Panc1 (cell line): ENCODE measurements around the gene THADA. TPM values are rescaled to one million over a fixed set of nuclear protein-coding genes. Genes with fewer than 3 reads are reported as not detected.
"Not testable (repeated sequence)": the region's sequence is repeated elsewhere in the genome, so short reads cannot be mapped to it uniquely, and the experiment has no call there.

Source experiments
- ATAC-seq: fragments of 200-7000 bp; cut with Tn5 transposase; 2 replicates; pipeline ENCODE4 v1.9.1; 2020; ENCODE audit warnings: mild to moderate bottlenecking, moderate library complexity
- BruUV-seq: library from RNA; stranded (reverse); fragments of 400-500 nt; replicated peaks from 2 replicates; lab custom pipeline; 2021; lab: Mats Ljungman, UMichigan
- CTCF ChIA-PET: fragments of 300-600 bp; sonication (Branson Sonifier 250); formaldehyde crosslinking; loops from one replicate; lab custom pipeline; 2022; ENCODE audit warnings: antibody characterized with exemption; lab: Charles Lee
- POLR2A ChIA-PET: fragments of 300-600 bp; sonication (Branson Sonifier 250); formaldehyde crosslinking; loops from one replicate; lab custom pipeline; 2022; ENCODE audit warnings: antibody characterized with exemption; lab: Charles Lee
- DNase-seq: peaks from one replicate; pipeline ENCODE4 v3.0.0-alpha.2; 2010; ENCODE audit warnings: low read depth, low spot score
- H3K27ac ChIP-seq: 2 replicates; pipeline ENCODE4 v1.5.1; 2011; ENCODE audit warnings: mild to moderate bottlenecking, low read length, inconsistent platforms
- H3K27me3 ChIP-seq: fragments of 200-500 bp; sonication (Bioruptor generic); 2 replicates; pipeline ENCODE4 v1.6.0; 2014; ENCODE audit warnings: low read length, inconsistent platforms; ENCODE audit not compliant: control insufficient read depth, insufficient read depth
- H3K36me3 ChIP-seq: fragments of 200-500 bp; sonication (Bioruptor generic); 2 replicates; pipeline ENCODE4 v1.5.1; 2014; ENCODE audit warnings: inconsistent platforms, mild to moderate bottlenecking, low read length, moderate library complexity; ENCODE audit not compliant: control insufficient read depth, insufficient read depth
- H3K4me1 ChIP-seq: 2 replicates; pipeline ENCODE4 v1.5.1; 2011; ENCODE audit warnings: inconsistent platforms, mild to moderate bottlenecking, low read length, moderate library complexity; ENCODE audit not compliant: control insufficient read depth, insufficient read depth
- H3K4me3 ChIP-seq, 2 experiments: 2 replicates each; pipeline ENCODE4 v1.5.1; 2011 to 2012; ENCODE audit warnings: low read depth in 2 of 2, low read length in 2 of 2, mild to moderate bottlenecking in 2 of 2, inconsistent platforms in 1 of 2, moderate library complexity in 1 of 2
- H3K9me3 ChIP-seq: fragments of 200-500 bp; sonication (Bioruptor generic); 2 replicates; pipeline ENCODE4 v1.5.1; 2014; ENCODE audit warnings: low read depth, mild to moderate bottlenecking, inconsistent platforms, low read length, moderate library complexity; ENCODE audit not compliant: control insufficient read depth, insufficient read depth
- POLR2AphosphoS5 ChIP-seq: IDR thresholded peaks from 2 replicates; pipeline ENCODE4 v1.6.1; 2012; ENCODE audit warnings: mild to moderate bottlenecking, low read depth, low read length, moderate library complexity
- SIN3A ChIP-seq: IDR thresholded peaks from 2 replicates; pipeline ENCODE4 v1.6.1; 2012; ENCODE audit warnings: low read depth, mild to moderate bottlenecking, low read length, moderate library complexity, borderline replicate concordance; ENCODE audit not compliant: insufficient read depth
- TCF7L2 ChIP-seq: IDR thresholded peaks from 2 replicates; pipeline ENCODE4 v1.6.1; 2011; ENCODE audit warnings: mild to moderate bottlenecking, low read depth, low read length, inconsistent platforms
- in situ Hi-C: cut with HindIII; loops from 2 replicates; pipeline ENCODE4 v1.10.0; 2016; ENCODE audit warnings: low sequenced_read_pairs, low pct_unique_long_range_greater_than_20kb
- intact Hi-C: fragments of 100-400 bp; cut with micrococcal nuclease; formaldehyde crosslinking; loops from one replicate; pipeline ENCODE4 v1.10.0; 2022; ENCODE audit not compliant: unreplicated experiment
- total RNA-seq: library from RNA; stranded (reverse); gene quantifications from one replicate; pipeline ENCODE4 v1.2.1, GENCODE V29; 2021; ENCODE audit not compliant: unreplicated experiment
- TF ChIP-seq, protein P1 (sequence below), 2 experiments: IDR thresholded peaks; 2 replicates each; pipeline ENCODE4 v1.6.1; 2011 to 2012; ENCODE audit warnings: low read depth in 2 of 2, control low read depth in 1 of 2, low read length in 1 of 2, mild to moderate bottlenecking in 1 of 2, moderate library complexity in 1 of 2; ENCODE audit not compliant: insufficient read depth in 1 of 2
- TF ChIP-seq, protein P2 (sequence below): fragments of 450-650 bp; IDR thresholded peaks from 2 replicates; pipeline ENCODE4 v1.5.1; 2017; ENCODE audit warnings: mild to moderate bottlenecking

The THADA gene
- total RNA-seq, 1 experiment from 2014 or later = 37.2 TPM

DNA sequence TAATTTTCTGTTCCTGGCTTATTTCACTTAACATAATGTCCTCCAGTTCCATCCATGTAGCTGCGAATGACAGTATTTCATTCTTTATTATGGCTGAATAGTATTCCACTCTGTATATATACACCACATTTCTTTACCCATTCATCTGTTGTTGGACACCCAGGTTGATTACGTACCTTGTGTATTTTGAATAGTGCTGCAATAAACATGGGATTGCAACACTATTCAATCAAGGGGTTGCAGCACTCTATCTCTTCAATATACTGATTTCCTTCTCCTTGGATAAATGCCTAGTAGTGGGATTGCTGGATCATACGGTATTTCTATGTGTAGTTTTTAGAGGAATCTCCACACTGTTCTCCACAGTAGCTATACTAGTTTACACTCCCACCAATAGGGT is 61.3 kb downstream of the THADA start:
- in situ Hi-C loops = no loop called here
- no TSS peak for BruUV-seq
- intact Hi-C loops = no loop called here
- Histone ChIP-seq H3K27ac (no peak overlapping the region), H3K36me3 (no peaks in the 10 kb centered on the region), H3K9me3 (no peaks in the 10 kb centered on the region), H3K4me3 (no peak overlapping the region), H3K4me1 (no peaks in the 10 kb centered on the region), H3K27me3 (no peaks in the 10 kb centered on the region)
- TF ChIP-seq POLR2AphosphoS5 (no peak), SIN3A (no peak), TCF7L2 (no peak)
- TF ChIP-seq, protein P1, sequence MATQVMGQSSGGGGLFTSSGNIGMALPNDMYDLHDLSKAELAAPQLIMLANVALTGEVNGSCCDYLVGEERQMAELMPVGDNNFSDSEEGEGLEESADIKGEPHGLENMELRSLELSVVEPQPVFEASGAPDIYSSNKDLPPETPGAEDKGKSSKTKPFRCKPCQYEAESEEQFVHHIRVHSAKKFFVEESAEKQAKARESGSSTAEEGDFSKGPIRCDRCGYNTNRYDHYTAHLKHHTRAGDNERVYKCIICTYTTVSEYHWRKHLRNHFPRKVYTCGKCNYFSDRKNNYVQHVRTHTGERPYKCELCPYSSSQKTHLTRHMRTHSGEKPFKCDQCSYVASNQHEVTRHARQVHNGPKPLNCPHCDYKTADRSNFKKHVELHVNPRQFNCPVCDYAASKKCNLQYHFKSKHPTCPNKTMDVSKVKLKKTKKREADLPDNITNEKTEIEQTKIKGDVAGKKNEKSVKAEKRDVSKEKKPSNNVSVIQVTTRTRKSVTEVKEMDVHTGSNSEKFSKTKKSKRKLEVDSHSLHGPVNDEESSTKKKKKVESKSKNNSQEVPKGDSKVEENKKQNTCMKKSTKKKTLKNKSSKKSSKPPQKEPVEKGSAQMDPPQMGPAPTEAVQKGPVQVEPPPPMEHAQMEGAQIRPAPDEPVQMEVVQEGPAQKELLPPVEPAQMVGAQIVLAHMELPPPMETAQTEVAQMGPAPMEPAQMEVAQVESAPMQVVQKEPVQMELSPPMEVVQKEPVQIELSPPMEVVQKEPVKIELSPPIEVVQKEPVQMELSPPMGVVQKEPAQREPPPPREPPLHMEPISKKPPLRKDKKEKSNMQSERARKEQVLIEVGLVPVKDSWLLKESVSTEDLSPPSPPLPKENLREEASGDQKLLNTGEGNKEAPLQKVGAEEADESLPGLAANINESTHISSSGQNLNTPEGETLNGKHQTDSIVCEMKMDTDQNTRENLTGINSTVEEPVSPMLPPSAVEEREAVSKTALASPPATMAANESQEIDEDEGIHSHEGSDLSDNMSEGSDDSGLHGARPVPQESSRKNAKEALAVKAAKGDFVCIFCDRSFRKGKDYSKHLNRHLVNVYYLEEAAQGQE (IDR thresholded peaks at IDR 0.05; ENCODE audit: insufficient read depth in 1 of 2, low read depth in 2 of 2, low read length in 1 of 2) = no peak
- TF ChIP-seq, protein P2, sequence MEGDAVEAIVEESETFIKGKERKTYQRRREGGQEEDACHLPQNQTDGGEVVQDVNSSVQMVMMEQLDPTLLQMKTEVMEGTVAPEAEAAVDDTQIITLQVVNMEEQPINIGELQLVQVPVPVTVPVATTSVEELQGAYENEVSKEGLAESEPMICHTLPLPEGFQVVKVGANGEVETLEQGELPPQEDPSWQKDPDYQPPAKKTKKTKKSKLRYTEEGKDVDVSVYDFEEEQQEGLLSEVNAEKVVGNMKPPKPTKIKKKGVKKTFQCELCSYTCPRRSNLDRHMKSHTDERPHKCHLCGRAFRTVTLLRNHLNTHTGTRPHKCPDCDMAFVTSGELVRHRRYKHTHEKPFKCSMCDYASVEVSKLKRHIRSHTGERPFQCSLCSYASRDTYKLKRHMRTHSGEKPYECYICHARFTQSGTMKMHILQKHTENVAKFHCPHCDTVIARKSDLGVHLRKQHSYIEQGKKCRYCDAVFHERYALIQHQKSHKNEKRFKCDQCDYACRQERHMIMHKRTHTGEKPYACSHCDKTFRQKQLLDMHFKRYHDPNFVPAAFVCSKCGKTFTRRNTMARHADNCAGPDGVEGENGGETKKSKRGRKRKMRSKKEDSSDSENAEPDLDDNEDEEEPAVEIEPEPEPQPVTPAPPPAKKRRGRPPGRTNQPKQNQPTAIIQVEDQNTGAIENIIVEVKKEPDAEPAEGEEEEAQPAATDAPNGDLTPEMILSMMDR = no peak
- ChIA-PET CTCF (interaction anchor here (1.0 kb wide), 1 partner anchor 43 kb away, joined by 3 read pairs; no protein-coding TSS in a partner anchor), POLR2A (interaction anchor here (0.6 kb wide), 1 partner anchor 1044 kb away, joined by 4 read pairs; no protein-coding TSS in a partner anchor)
- ATAC-seq = no peak
- no peak for DNase-seq

DNA sequence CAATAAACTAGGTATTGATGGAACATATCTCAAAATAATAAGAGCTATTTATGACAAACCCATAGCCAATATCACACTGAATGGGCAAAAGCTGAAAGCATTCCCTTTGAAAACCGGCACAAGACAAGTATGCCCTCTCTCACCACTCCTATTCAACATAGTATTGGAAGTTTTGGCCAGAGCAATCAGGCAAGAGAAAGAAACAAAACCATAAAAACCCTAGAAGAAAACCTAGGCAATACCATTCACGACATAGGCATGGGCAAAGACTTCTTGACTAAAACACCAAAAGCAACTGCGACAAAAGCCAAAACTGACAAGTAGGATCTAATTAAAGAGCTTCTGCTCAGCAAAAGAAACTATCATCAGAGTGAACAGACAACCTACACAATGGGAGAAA is 63.3 kb downstream of the THADA start:
- POLR2A ChIA-PET, H3K27me3 ChIP-seq, intact Hi-C loops, H3K4me3 ChIP-seq, ATAC-seq, H3K4me1 ChIP-seq, H3K9me3 ChIP-seq, DNase-seq, H3K27ac ChIP-seq, CTCF ChIA-PET, H3K36me3 ChIP-seq, BruUV-seq, in situ Hi-C loops: not testable (repeated sequence)

DNA sequence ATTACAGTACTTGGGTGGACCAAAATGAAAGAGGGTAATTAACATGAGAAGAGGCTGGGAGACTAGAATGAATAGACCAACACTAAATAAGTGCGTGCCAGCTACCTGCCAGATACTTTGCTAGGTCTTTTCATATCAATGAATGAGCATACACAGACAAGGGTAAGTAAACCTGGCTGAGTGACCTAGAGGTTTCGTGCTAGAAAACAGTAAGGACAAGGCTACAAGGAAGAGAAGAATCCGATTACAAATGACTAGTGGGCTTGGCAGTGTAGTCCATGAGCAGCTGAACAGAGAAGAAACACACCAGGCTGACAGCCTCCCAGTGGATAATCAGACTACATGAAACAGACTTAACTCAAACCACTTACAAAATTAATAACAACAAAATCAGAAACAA is 64.6 kb downstream of the THADA start:
- BruUV-seq = no TSS peak

More for the DNA sequence above, 64.6 kb downstream of the THADA start:
- Histone ChIP-seq H3K27me3 (no peaks in the 10 kb centered on the region), H3K4me1 (no peaks in the 10 kb centered on the region), H3K9me3 (no peaks in the 10 kb centered on the region; the same call in 1 of the 2 replicates), H3K4me3 (no peak overlapping the region), H3K27ac (no peak overlapping the region), H3K36me3 (no peaks in the 10 kb centered on the region)
- TF ChIP-seq POLR2AphosphoS5 = no peak
- TF ChIP-seq, protein P2 = no peak
- TF ChIP-seq SIN3A = no peak
- no peak for TF ChIP-seq TCF7L2
- TF ChIP-seq, protein P1 (IDR thresholded peaks at IDR 0.05; ENCODE audit: insufficient read depth in 1 of 2, low read depth in 2 of 2, low read length in 1 of 2) = no peak
- in situ Hi-C loops = no loop called here
- ChIA-PET CTCF (no interaction called here), POLR2A (no interaction called here)
- intact Hi-C loops = no loop called here
- DNase-seq (no peak), ATAC-seq (no peak)
